WTC11 (cell line): ENCODE measurements around the gene SLC7A7. TPM values are rescaled to one million over a fixed set of nuclear protein-coding genes. Genes with fewer than 3 reads are reported as not detected.

ENCODE experiments used
- ATAC-seq: fragments of 200-7000 bp; cut with Tn5 transposase; 2 replicates; pipeline ENCODE4 v1.10.0; 2021; ENCODE audit warnings: mild to moderate bottlenecking, moderate library complexity
- CTCF ChIA-PET: fragments of 300-600 bp; sonication (Branson Sonifier 250); formaldehyde crosslinking; loops from one replicate; lab custom pipeline; 2021; ENCODE audit warnings: antibody characterized with exemption; lab: Charles Lee
- POLR2A ChIA-PET: fragments of 350-600 bp; sonication (Branson Sonifier 250); formaldehyde crosslinking; loops from one replicate; lab custom pipeline; 2021; ENCODE audit warnings: antibody characterized with exemption; lab: Charles Lee
- DNase-seq: peaks from one replicate; pipeline ENCODE4 v3.0.0; 2021; ENCODE audit warnings: low spot score
- H3K27ac Mint-ChIP-seq: 2 replicates; pipeline ENCODE4 v1.8.0; 2021; ENCODE audit warnings: mixed read lengths
- H3K27me3 Mint-ChIP-seq: 2 replicates; pipeline ENCODE4 v1.8.0; 2021; ENCODE audit warnings: low read depth, mild to moderate bottlenecking, moderate library complexity, mixed read lengths
- H3K36me3 Mint-ChIP-seq: 2 replicates; pipeline ENCODE4 v1.8.0; 2021; ENCODE audit warnings: mixed read lengths
- H3K4me1 Mint-ChIP-seq: 2 replicates; pipeline ENCODE4 v1.8.0; 2022; ENCODE audit warnings: mixed read lengths
- H3K4me3 Mint-ChIP-seq: 2 replicates; pipeline ENCODE4 v1.8.0; 2021; ENCODE audit warnings: mild to moderate bottlenecking, moderate library complexity, mixed read lengths
- H3K9me3 Mint-ChIP-seq: 2 replicates; pipeline ENCODE4 v1.8.0; 2021; ENCODE audit warnings: mixed read lengths
- ATF2 ChIP-seq: sonication (generic); formaldehyde crosslinking; IDR thresholded peaks from 2 replicates; pipeline ENCODE4 v1.8.1; 2022; ENCODE audit warnings: low read depth, missing genetic modification reagents, borderline replicate concordance
- ATF6 ChIP-seq: sonication (generic); formaldehyde crosslinking; IDR thresholded peaks from 2 replicates; pipeline ENCODE4 v1.8.1; 2023; ENCODE audit warnings: mild to moderate bottlenecking, missing genetic modification reagents
- CREM ChIP-seq: sonication (generic); formaldehyde crosslinking; IDR thresholded peaks from 2 replicates; pipeline ENCODE4 v1.8.1; 2022; ENCODE audit warnings: mild to moderate bottlenecking, missing genetic modification reagents, moderate library complexity
- CTCF ChIP-seq: fragments of 200-600 bp; IDR thresholded peaks from 2 replicates; pipeline ENCODE4 v1.8.0; 2022; ENCODE audit warnings: antibody characterized with exemption
- E2F5 ChIP-seq: sonication (generic); formaldehyde crosslinking; IDR thresholded peaks from 2 replicates; pipeline ENCODE4 v1.8.1; 2022; ENCODE audit warnings: mild to moderate bottlenecking, moderate library complexity, missing genetic modification reagents
- EMX1 ChIP-seq: fragments of 250-450 bp; sonication (Bioruptor Pico); IDR thresholded peaks from 2 replicates; pipeline ENCODE4 v1.8.0; 2021; ENCODE audit warnings: mild to moderate bottlenecking
- FOXK1 ChIP-seq: sonication (generic); formaldehyde crosslinking; IDR thresholded peaks from 2 replicates; pipeline ENCODE4 v1.8.0; 2022; ENCODE audit warnings: mild to moderate bottlenecking, moderate library complexity, missing genetic modification reagents
- GABPB1 ChIP-seq: sonication (generic); formaldehyde crosslinking; IDR thresholded peaks from 2 replicates; pipeline ENCODE4 v1.8.1; 2023; ENCODE audit warnings: mild to moderate bottlenecking, missing genetic modification reagents
- GTF2I ChIP-seq: fragments of 250-450 bp; sonication (Bioruptor Pico); conservative IDR thresholded peaks from 2 replicates; pipeline ENCODE4 v1.4.0; 2021; ENCODE audit warnings: mild to moderate bottlenecking
- JUN ChIP-seq: sonication (generic); formaldehyde crosslinking; IDR thresholded peaks from 2 replicates; pipeline ENCODE4 v1.8.0; 2023; ENCODE audit warnings: mild to moderate bottlenecking, missing genetic modification reagents
- MAX ChIP-seq: sonication (generic); formaldehyde crosslinking; IDR thresholded peaks from 2 replicates; pipeline ENCODE4 v1.8.0; 2022; ENCODE audit warnings: mild to moderate bottlenecking, missing genetic modification reagents
- MLX ChIP-seq: sonication (generic); formaldehyde crosslinking; IDR thresholded peaks from 2 replicates; pipeline ENCODE4 v1.8.1; 2023; ENCODE audit warnings: mild to moderate bottlenecking, missing genetic modification reagents, moderate library complexity
- TCF7 ChIP-seq: sonication (generic); formaldehyde crosslinking; IDR thresholded peaks from 2 replicates; pipeline ENCODE4 v1.8.0; 2022; ENCODE audit warnings: mild to moderate bottlenecking, low read depth, missing genetic modification reagents, moderate library complexity
- TEAD1 ChIP-seq: sonication (generic); formaldehyde crosslinking; IDR thresholded peaks from 2 replicates; pipeline ENCODE4 v1.8.0; 2022; ENCODE audit warnings: mild to moderate bottlenecking, missing genetic modification reagents
- TP53 ChIP-seq: sonication (generic); formaldehyde crosslinking; IDR thresholded peaks from 2 replicates; pipeline ENCODE4 v1.8.1; 2023; ENCODE audit warnings: mild to moderate bottlenecking, missing genetic modification reagents
- ZNF138 ChIP-seq: sonication (generic); formaldehyde crosslinking; conservative IDR thresholded peaks from 2 replicates; pipeline ENCODE4 v1.8.1; 2022; ENCODE audit warnings: mild to moderate bottlenecking, moderate library complexity, missing genetic modification reagents
- ZNF219 ChIP-seq: sonication (generic); formaldehyde crosslinking; IDR thresholded peaks from 2 replicates; pipeline ENCODE4 v1.8.0; 2023; ENCODE audit warnings: missing genetic modification reagents, mild to moderate bottlenecking, borderline replicate concordance
- ZNF416 ChIP-seq: fragments of 250-450 bp; sonication (Bioruptor Pico); IDR thresholded peaks from 2 replicates; pipeline ENCODE4 v1.9.0; 2021; ENCODE audit warnings: mild to moderate bottlenecking, inconsistent platforms
- ZNF423 ChIP-seq: fragments of 250-450 bp; sonication (Bioruptor Pico); IDR thresholded peaks from 2 replicates; pipeline ENCODE4 v2.1.2; 2022; ENCODE audit warnings: mild to moderate bottlenecking, moderate library complexity
- total RNA-seq: library from RNA; stranded (reverse); gene quantifications from 3 replicates; pipeline ENCODE4 v1.2.3, GENCODE V29; 2021

The SLC7A7 gene
- total RNA-seq, 1 experiment from 2014 or later: 4.3 TPM

- no peaks in the 10 kb centered on the region for H3K9me3 Mint-ChIP-seq
- ATAC-seq (peak; percentile 35), DNase-seq (peak; percentile 46)
- no peaks in the 10 kb centered on the region; the same call in 1 of the 2 replicates for H3K27me3 Mint-ChIP-seq
- peaks cover 26% of the 10 kb centered on the region for H3K36me3 Mint-ChIP-seq
- TF ChIP-seq ATF6 (CRISPR knock-in tag): no peak
- no peak for TF ChIP-seq EMX1 (CRISPR knock-in tag)
- no peak for TF ChIP-seq ZNF219 (CRISPR knock-in tag)
- no peak for TF ChIP-seq CREM
- no peak for TF ChIP-seq CTCF
- TF ChIP-seq MAX (CRISPR knock-in tag): 0 out of 2 replicates have a peak, but pooled peaks have one; percentile 6
- TF ChIP-seq ZNF416 (CRISPR knock-in tag): 0 out of 2 replicates have a peak, but pooled peaks have one; percentile 19
- no peak for TF ChIP-seq TCF7 (CRISPR knock-in tag)
- no peak for TF ChIP-seq MLX
- TF ChIP-seq GTF2I (CRISPR knock-in tag): no peak
- TF ChIP-seq TEAD1 (CRISPR knock-in tag): no peak
- no peak for TF ChIP-seq JUN
- POLR2A ChIA-PET: interaction anchor here (1.0 to 3.7 kb wide), 12 partner anchors 8 to 239 kb away, joined by 3 to 81 read pairs (median 4); partner anchors contain the start of genes MRPL52, PRMT5 and REM2
- H3K4me3 Mint-ChIP-seq: peak overlapping the region; percentile 100
- H3K4me1 Mint-ChIP-seq: peaks cover 29% of the 10 kb centered on the region
- H3K27ac Mint-ChIP-seq: no peak overlapping the region; the same call in 1 of the 2 replicates
- CTCF ChIA-PET: interaction anchor here (0.7 to 7.4 kb wide), 19 partner anchors 11 to 281 kb away, joined by 3 to 136 read pairs (median 5); partner anchors contain the start of genes LRP10 and REM2
Observed at GRCh38 chr14:22837750-22838538, 22.7 kb upstream of the SLC7A7 start.

- H3K27ac Mint-ChIP-seq: peak overlapping the region; percentile 98
- no peaks in the 10 kb centered on the region for H3K9me3 Mint-ChIP-seq
- peak overlapping the region; percentile 100 for H3K4me3 Mint-ChIP-seq
- peaks cover 21% of the 10 kb centered on the region for H3K36me3 Mint-ChIP-seq
- DNase-seq (peak; percentile 55), ATAC-seq (peak; percentile 7; the same call in 1 of the 2 replicates)
- ChIA-PET CTCF (interaction anchor here (0.5 to 7.4 kb wide), 17 partner anchors 10 to 280 kb away, joined by 3 to 136 read pairs (median 6); partner anchors contain the start of genes LRP10 and REM2), POLR2A (interaction anchor here (0.6 to 3.7 kb wide), 12 partner anchors 7 to 238 kb away, joined by 3 to 81 read pairs (median 4); partner anchors contain the start of genes MRPL52, PRMT5 and REM2)
- H3K27me3 Mint-ChIP-seq: no peaks in the 10 kb centered on the region; the same call in 1 of the 2 replicates
- H3K4me1 Mint-ChIP-seq: peaks cover 29% of the 10 kb centered on the region
- no peak for TF ChIP-seq ZNF138 (CRISPR knock-in tag)
- TF ChIP-seq EMX1 (CRISPR knock-in tag): no peak
- TF ChIP-seq E2F5 (CRISPR knock-in tag): no peak
- no peak for TF ChIP-seq ZNF423 (CRISPR knock-in tag)
- TF ChIP-seq MAX (CRISPR knock-in tag): 0 out of 2 replicates have a peak, but pooled peaks have one; percentile 33
- TF ChIP-seq ATF2 (CRISPR knock-in tag): no peak
- no peak for TF ChIP-seq FOXK1 (CRISPR knock-in tag)
- no peak; the same call in 1 of the 2 replicates for TF ChIP-seq GABPB1
- TF ChIP-seq TP53 (CRISPR knock-in tag): peak; percentile 43; the same call in 1 of the 2 replicates
- no peak for TF ChIP-seq CTCF
Observed at GRCh38 chr14:22837114-22837749, 22.0 kb upstream of the SLC7A7 start.
